ENCODE data around the gene GINS2. TPM values are rescaled to one million over a fixed set of nuclear protein-coding genes. Genes with fewer than 3 reads are reported as not detected.

Gene GINS2
- total RNA-seq, 1 experiment from 2014 or later = 38.0 TPM

- TF ChIP-seq AR (CRISPR knock-in tag; IDR thresholded peaks at IDR 0.05) (no peak), FOXP4 (CRISPR knock-in tag; IDR thresholded peaks at IDR 0.05) (no peak), ZNF138 (CRISPR knock-in tag; conservative IDR thresholded peaks at IDR 0.05) (no peak)
These were observed 29.4 kb downstream of the GINS2 start (continued) for GRCh38 chr16:85659336-85659735.

GRCh38 chr16:85658504-85659326, 30.0 kb downstream of the GINS2 start:
- no peaks in the 10 kb centered on the region for H3K9me3 Mint-ChIP-seq
- H3K36me3 Mint-ChIP-seq = peaks cover 40% of the 10 kb centered on the region
- no peak for ATAC-seq
- ChIA-PET POLR2A (interaction anchor here (0.6 kb wide), 1 partner anchor 31 kb away, joined by 3 read pairs; no protein-coding TSS in a partner anchor), CTCF (interaction anchor here (0.6 to 2.0 kb wide), 18 partner anchors 8 to 1639 kb away, joined by 3 to 7 read pairs (median 4); no protein-coding TSS in a partner anchor)
- TF ChIP-seq ATF1 (CRISPR knock-in tag; IDR thresholded peaks at IDR 0.05) (no peak), AFF4 (CRISPR knock-in tag; IDR thresholded peaks at IDR 0.05; ENCODE audit: borderline replicate concordance) (no peak), MYBL2 (CRISPR knock-in tag; IDR thresholded peaks at IDR 0.05) (no peak), ZNF671 (CRISPR knock-in tag; IDR thresholded peaks at IDR 0.05) (no peak), MAX (CRISPR knock-in tag; IDR thresholded peaks at IDR 0.05) (no peak), TEAD4 (CRISPR knock-in tag; IDR thresholded peaks at IDR 0.05) (no peak), ZNF416 (CRISPR knock-in tag; IDR thresholded peaks at IDR 0.05) (no peak), CDX4 (CRISPR knock-in tag; IDR thresholded peaks at IDR 0.05; ENCODE audit: borderline replicate concordance) (no peak), ZBTB21 (CRISPR knock-in tag; IDR thresholded peaks at IDR 0.05; ENCODE audit: borderline replicate concordance) (no peak)
- DNase-seq (ENCODE audit: low spot score) = no peak
- H3K4me1 Mint-ChIP-seq = no peaks in the 10 kb centered on the region
- no peak overlapping the region for H3K4me3 Mint-ChIP-seq
- H3K27me3 Mint-ChIP-seq (ENCODE audit: low read depth) = no peaks in the 10 kb centered on the region
- no peak overlapping the region for H3K27ac Mint-ChIP-seq
